AG10803 (cell line): ENCODE results near the gene RDH11.

Experiments used
- DNase-seq: peaks from one replicate; pipeline ENCODE4 v3.0.0; 2010; ENCODE audit warnings: low read depth
- H3K4me3 ChIP-seq: 2 replicates; pipeline ENCODE4 v1.5.1; 2011; ENCODE audit warnings: mild to moderate bottlenecking, low read length, control low read depth
- CTCF ChIP-seq: conservative IDR thresholded peaks from 2 replicates; pipeline ENCODE4 v1.5.1; 2011; ENCODE audit warnings: mild to moderate bottlenecking, low read length, control low read depth, inconsistent platforms

Gene RDH11

GRCh38 chr14:67733616-67734015 lies 38.1 kb upstream of the RDH11 start:
- TF ChIP-seq CTCF: no peak
- DNase-seq: no peak
- no peak overlapping the region for H3K4me3 ChIP-seq

- no peak for TF ChIP-seq CTCF
- H3K4me3 ChIP-seq: no peak overlapping the region
- DNase-seq: no peak
Measured at GRCh38 chr14:67729072-67729885, 33.7 kb upstream of the RDH11 start.

GRCh38 chr14:67728258-67728657 lies 32.7 kb upstream of the RDH11 start:
- no peak for DNase-seq
- no peak overlapping the region for H3K4me3 ChIP-seq
- no peak for TF ChIP-seq CTCF

- no peak for TF ChIP-seq CTCF
- DNase-seq: no peak
- no peak overlapping the region for H3K4me3 ChIP-seq
Measured at GRCh38 chr14:67727361-67727760, 31.8 kb upstream of the RDH11 start.

GRCh38 chr14:67725171-67725570 lies 29.6 kb upstream of the RDH11 start:
- DNase-seq: no peak
- TF ChIP-seq CTCF: no peak
- no peak overlapping the region for H3K4me3 ChIP-seq

GRCh38 chr14:67722293-67722692 lies 26.7 kb upstream of the RDH11 start:
- TF ChIP-seq CTCF: no peak
- no peak overlapping the region for H3K4me3 ChIP-seq
- DNase-seq: peak; percentile 47

- no peak overlapping the region for H3K4me3 ChIP-seq
- no peak for DNase-seq
- TF ChIP-seq CTCF: no peak
Measured at GRCh38 chr14:67721875-67722274, 26.3 kb upstream of the RDH11 start.
